K562 (cell line): Measurements from ENCODE around the gene PLTP. TPM values are rescaled to one million over a fixed set of nuclear protein-coding genes. Genes with fewer than 3 reads are reported as not detected.

Experiments used
- MGA ChIP-seq: fragments of 450-650 bp; IDR thresholded peaks from 2 replicates; pipeline ENCODE4 v1.6.1; 2016; ENCODE audit warnings: mild to moderate bottlenecking, moderate library complexity
- polyA plus RNA-seq, 8 experiments: library from polyadenylated mRNA; depleted of rRNA in 4 of 8; stranded (reverse) in 5 of 8; unstranded in 3 of 8; fragments of >200 nt; fragmentation: Nextera tagmentation in 2 of 8; fragmentation: Illumina TruSeq in 1 of 8; extraction: Ambion mirVana in 2 of 8; extraction: Trizol in 1 of 8; gene quantifications; 2 replicates each; pipeline versions ENCODE4 v1.2.1 to v1.2.3, GENCODE V29; 2011 to 2014; ENCODE audit warnings: inconsistent platforms in 1 of 8, missing spikeins in 1 of 8
- total RNA-seq, 7 experiments: library from RNA; depleted of rRNA in 6 of 7; stranded (reverse); fragments of >200 nt in 6 of 7; fragmentation: Illumina TruSeq in 2 of 7; extraction: Trizol in 2 of 7; gene quantifications; 2 replicates each; pipeline versions ENCODE4 v1.2.1 to v1.2.3, GENCODE V29; 2011 to 2021; ENCODE audit warnings: low replicate concordance in 1 of 7

The PLTP gene
- total and polyA plus RNA-seq, 9 of the 15 experiments (the other 6 are each of a cell fraction or from before 2014, with no cell fraction given) = 2.8 to 29.3 (median 17.6) TPM

DNA sequence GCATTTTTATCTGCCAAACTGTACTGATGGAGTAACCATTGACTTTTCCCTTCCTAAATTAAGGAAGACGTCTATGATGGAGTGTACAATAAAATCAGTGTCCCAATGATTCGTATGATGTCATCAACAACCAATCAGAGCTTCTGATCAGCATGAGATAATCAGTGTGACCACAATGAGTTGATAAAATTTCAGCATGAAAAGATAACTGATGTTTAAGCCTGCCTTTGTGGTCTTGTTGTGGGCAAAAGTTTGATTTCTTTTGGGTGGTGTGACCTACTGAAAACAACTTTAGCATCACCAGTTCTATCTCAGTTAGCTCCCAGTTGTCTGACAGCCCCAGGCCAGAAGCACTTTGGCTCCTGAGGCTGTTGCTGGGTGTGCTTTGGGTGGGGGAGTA is 25.8 kb upstream of the PLTP start (continued):
- no peak for TF ChIP-seq MGA
